GM21447 (cell line): ENCODE measurements around the gene CSMD2.
A peak's percentile ranks its signal among the peaks of the same experiment; 100 is the strongest.

ENCODE experiments used
- ATAC-seq: cut with Tn5 transposase; IDR thresholded peaks from one replicate; pipeline ENCODE4 v1.9.1; 2021; ENCODE audit not compliant: unreplicated experiment

CSMD2 gene

DNA sequence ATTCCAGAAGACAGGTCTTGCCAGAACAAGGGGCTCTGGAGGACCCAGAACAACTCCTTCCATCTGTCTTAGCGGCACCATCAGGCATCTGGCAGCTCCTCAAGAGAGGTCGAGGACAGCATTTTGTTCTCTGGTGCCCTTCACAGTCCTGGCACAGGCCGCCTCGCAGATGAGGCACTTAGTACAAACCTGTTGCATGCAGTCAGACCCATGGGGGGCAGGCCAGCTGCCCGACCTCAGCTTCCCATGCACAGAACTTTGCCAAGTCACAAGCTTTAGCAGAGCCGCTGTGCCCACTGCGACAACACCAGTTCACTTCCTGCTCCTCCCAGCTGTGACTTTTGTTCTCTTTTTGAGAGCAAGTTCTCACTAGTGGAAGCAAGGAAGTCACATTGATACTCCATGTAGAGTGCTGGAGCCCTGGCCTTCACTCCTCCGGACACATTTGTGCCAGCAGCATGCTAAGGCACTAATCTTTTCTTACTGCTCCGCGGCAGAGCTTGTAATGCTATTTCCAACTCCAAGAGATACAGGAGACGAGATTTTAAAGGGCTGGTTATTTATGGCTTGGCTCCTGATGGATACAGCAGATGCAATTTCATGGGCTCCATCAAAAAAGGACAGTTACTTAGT is 256.6 kb downstream of the CSMD2 start:
- ATAC-seq: no peak

DNA sequence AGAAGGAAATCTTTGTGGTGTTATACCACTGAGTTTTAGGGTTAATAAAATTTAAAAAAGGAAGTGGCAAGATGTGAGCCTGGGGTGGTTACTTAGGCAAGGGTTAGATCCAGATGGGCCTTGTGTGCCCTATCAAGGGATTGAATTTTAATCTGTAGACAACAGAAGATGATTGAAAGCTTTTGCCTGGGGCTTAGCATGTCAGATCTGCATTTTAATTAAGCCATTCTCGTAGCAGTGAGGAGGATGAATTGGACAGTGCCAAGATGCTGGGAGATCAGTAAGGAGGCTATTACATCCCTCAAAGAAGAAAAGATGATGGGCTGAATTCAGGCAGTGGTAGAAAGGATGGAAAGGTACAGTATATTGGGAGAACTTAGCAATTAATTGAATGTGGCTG is 258.9 kb downstream of the CSMD2 start:
- no peak for ATAC-seq

DNA sequence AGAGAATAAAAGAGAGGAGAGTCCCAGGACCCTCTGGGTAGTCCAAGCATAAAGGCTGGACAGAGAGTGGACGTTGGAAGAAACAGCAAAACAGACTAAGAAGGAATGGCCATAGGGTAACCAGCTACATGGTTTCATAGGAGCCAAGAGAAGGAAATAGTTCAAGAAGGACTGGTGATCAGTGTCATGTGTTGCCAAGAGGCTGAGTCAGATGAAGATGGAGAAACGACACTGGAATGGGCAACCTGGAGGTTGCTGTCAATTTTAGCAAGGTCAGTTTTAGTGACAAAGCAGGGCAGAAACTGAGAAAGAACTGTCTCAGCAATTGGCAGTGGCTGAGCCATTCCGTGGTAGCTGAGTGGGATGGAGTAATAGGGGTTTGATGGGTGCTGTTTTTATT is 259.8 kb downstream of the CSMD2 start:
- ATAC-seq: no peak

DNA sequence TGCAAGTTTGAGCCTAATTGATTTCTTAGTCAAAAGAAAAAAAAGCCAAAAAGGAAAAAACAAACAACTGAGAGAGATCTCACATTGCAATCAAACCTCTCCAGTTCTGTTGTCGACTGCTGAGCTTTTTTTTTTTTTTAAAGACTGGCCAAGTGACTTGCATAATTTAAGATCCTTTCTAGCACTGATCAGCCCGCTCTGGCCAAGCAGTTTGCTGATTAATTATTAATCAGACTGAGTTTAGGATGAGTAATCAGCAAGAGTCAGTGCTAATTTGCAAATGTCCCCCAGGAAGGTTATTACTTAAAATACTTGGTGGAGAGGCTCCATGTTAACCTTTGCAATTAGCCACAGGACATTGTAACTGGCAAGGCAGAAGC is 261.8 kb downstream of the CSMD2 start:
- ATAC-seq: peak; percentile 47

DNA sequence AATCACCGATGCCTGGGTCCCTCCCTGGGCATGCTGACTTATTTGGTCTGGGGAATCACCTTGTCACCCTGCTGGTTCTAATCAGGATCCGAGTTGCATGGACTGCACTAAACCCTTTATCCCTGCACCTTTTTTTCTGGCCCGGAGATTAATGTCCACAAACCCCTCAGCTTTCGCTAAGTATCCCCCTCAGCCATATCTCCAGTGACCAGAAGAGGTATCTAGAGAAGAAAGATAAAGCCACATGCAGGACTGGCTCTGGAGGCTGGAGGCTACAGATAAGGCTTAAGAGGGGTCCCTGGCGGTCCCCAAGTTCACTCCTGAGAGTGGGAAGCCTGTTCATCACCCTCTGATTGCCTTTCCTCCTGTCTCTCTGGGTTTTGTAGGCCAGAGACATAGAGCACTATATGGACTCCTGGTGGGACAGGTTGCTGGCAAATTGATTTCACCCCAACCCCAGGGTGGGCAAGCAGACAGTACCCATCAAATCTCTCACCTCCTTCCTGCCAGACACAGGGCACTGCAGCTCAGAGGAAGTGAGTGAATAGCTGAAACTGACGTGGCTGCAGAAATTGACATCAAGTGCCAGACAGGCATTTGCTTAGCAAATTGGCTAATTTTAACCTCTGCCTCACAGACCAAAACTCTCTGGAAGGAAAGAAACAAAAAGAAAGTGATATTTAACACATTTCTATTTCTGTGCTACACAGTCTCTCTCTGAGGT is 262.4 kb downstream of the CSMD2 start:
- peak; percentile 89 for ATAC-seq

DNA sequence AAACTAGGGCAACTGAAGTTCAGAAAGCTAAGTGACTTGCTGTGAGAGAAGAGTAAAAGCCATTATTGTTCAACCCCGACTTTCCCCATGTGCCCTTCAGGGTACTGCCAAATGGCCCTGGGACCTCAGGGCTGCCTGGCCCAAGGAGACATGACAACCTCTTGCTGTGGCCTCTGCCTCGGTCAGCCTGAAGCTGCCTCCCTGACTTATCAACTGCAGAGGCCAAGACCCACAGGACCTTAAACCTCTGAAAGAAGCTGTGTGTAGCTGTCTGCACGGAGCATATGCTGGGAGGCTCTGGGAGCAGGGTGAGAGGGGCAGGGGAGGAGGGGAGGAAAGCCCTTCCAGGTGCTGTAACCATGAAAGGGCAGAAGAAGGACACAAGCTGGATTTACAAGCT is 265.3 kb downstream of the CSMD2 start:
- no peak for ATAC-seq

DNA sequence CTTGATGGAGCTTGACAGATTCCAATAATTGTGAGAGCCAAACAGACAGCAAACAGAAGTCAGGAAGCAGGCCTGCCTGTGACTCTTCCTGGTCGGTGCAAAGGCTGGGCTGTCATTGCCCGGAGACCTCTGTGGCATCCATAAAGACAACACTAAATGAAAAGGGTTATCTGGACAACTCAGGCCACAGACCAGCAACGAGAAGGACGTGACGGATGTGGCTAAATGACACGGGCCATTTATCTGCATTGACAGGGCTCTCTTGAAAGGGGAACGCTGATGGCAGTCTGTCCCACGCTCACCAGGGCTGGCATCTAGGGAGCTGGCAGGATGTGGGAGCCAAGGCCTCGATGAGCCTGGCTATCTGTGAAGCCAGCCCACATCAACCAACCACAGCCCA is 266.1 kb downstream of the CSMD2 start:
- no peak for ATAC-seq

DNA sequence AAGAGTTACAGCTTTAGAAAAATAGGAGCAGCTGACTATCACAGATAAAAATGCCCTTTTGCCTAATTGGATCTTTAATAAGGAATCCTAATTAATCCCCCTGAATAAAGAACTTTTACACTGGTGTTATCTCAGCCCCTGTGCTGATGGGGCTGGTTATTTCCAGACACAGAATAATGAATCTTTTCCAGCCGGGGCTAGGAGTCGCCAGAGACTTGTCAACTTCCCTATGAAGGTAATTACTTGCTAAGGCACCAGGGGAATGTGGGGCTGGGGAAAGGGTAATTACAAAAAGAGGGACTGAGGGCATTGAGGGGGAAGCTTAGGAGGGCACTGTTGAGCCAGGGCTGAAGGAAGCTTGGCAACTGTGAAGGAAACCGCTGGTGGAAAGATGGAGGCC is 266.6 kb downstream of the CSMD2 start:
- ATAC-seq: no peak

DNA sequence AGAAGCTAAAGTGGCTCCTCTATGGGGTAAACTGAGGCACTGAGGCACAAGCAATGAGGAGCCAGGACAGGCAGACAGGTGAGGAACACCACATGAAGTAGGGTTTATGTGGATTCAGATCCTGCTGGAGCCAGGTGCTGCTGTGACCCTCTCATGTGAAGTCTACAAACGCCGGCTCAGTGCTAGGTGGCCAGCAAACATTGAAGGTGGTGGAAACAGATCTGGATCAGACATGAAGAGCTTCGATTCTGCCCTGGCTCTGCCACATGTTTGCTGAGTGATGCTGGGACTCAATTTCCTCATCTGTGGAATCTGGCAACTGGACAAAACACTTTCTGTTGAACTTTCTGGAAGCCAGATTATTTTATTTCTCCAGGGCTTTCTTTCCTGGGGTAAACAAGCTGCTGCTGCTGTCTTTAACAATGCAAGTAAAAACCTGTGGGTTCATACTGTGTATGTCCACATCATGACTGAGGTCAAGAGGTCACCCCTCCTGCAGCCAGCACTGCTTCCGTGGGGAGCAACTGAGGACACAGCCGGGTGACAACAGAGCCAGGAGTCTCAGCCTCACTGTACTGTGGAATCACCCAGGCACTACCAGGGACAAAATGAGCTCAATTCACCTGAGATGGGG is 267.8 kb downstream of the CSMD2 start:
- ATAC-seq: no peak

DNA sequence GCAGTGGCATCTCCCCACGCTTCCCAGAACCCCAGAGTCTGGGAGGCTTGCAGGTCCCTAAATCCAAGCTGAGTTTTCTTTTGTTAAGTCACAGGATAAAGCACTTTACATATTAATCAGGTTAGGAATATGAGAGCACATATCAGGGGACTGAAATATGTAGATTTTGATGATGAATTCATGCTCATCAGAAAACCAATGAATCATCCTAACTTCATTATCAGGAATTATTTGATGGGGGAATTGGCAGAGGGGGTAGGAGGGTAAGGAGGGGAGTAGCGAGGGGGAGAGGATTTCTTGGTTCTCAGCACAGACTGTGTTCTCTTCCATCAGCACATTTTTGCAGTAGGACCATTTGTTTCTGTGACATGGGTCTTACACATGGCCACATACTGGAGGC is 269.1 kb downstream of the CSMD2 start:
- no peak for ATAC-seq

DNA sequence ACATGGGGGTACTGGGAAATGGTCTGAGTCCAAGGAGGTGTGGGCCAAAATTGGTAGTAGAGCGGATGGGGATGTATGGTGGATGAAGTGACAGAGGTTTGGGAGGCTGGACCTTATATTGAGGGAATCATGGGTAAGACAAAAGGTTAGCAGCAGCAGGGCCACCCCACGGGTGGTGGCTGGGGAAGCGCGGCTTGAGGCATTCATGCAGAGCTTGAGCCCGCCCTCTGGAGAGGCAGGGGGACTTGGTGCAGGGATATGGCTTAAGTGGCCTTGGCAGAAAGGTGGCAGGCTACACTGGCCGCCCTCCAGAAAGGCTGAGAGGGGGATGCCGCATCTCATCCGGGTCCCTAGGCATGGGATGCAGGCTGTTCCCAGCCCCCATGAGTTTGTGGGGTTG is 269.6 kb downstream of the CSMD2 start:
- no peak for ATAC-seq

DNA sequence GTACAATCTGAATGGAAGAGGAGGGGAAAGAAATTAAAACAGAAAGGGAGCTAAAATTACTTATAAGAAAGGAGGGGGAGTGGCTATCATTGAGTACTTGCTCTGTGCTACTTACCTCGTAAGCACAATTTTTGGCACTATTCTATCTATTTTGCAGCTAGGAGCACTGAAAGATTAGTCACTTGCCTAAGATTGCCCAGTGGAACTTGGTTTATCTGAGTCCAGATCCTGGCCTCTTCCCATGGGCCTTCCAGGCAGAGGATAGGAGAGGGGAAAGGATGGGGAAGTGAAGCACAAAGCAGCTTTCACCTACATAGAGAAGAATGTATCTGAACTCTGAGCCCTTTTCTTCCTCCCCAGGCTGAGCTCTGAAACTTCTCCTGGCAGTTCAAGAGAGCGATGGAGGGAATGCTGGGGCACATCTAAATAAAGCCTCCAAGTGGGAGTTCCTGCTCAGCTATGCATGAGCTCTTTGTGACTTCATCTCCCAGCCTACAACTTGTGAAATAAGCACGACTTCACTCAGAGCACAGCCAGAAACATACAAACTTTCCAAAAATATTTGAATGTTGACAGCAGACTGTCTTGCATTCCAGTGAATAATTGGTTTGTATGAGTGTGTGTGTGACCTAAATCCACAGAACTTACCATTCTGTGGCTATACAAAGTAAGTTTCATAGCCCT is 271.7 kb downstream of the CSMD2 start:
- no peak for ATAC-seq

DNA sequence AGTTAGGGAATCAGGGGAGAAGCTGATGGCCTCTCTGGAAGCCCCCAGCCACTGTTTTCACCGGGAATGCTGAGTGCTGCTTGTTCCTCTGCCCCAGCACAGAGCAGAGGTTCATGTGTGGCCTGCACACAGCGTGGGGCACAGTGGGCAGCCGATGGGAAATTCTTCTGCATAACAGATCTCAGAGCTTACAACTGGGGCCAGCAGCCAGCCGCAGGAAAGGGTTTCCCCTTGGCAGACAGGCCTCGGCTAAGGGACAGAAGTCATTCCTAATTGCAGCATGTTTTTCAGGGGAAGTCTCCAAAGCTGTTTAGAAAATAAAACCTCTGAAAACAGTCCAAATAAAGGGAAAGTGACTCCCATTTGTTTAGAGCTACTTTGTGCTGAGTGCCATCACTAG is 278.5 kb downstream of the CSMD2 start:
- no peak for ATAC-seq

DNA sequence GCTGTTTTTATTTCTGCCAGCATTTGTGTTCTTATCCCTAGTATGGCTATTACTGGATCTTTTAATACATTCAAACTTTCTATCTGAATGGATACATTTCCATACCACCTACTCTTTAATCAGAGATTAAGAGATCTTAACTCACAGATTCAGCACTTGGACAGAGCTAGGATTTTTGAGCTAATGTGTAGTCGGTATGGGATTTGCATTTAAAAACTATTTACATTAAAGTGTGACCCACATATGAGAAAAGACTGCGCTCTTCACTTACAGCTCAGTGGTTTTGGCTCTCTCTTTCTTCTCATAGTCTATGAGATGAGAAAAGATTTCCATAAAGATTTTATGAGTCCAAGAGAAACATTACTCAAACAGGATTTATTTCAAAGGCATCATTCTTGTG is 284.7 kb downstream of the CSMD2 start:
- ATAC-seq: no peak

DNA sequence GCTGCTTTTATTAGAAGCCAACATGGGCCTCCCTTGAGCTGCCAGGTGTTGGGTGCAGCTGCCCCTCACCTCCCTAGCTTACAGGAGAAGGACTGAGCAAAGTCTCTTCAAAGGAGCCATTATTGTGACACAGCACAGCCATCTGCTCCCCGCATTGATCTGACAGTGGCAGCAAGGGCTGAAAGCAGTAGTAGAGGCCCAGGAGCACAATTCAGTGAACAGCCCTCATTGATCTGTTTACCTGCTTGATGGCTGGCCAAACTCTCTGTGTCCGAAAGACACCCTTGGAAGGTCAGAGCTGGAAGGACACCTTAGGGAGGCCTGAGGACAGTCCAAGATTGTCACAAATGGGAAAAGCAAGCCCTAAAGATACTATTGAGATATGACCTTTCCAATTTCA is 286.6 kb downstream of the CSMD2 start:
- ATAC-seq: no peak

DNA sequence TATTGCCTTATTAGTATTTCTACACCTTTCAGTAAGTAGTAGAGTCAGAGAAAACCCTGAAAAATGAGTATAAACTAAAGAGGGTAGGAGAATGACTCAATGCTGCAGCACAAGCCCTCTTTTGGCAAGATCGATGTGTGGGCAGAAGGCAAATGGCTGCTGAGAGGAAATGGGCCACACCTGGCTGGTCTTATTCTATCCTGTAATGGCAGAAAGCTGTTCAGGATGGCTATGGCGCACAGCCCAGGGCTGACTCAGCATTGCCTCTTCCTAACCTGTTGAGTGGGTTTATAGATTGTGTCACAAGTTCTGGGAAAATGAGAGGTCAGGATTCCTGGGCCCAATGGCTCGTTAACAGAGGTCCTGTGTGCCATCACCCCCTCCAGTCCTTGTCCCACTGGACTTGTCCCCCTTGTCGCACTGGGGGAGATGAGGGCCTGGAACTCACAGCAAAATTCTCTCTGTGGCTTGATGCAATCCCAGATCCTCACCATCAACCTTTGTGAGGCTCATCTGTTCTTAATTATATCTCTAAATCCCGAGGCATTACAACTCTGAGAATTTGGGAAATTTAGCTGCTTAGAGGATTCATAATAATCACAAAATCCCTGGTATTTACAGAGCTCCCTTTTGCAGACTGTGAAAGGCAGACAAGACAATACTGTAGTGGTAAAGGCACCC is 287.9 kb downstream of the CSMD2 start:
- no peak for ATAC-seq

DNA sequence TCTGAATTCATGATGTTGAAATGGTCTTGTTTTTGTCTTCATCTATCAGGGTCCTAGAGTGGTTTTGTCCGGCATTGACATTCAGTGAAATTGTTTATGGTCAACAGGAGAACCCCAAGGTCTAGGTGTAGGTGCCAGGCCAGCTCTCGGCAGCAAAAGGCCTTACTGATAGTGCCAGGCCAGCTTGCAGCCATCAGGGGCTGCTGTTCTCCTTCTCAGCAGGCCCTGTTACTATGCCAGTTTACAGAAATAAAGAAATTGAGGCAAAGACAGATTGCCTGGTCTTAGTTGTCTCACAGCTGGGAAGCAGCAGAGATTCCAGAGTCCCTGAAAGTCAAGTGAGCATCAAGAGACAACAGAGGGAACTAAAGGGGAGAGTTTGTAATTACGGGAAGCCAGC is 289.2 kb downstream of the CSMD2 start:
- ATAC-seq: no peak

DNA sequence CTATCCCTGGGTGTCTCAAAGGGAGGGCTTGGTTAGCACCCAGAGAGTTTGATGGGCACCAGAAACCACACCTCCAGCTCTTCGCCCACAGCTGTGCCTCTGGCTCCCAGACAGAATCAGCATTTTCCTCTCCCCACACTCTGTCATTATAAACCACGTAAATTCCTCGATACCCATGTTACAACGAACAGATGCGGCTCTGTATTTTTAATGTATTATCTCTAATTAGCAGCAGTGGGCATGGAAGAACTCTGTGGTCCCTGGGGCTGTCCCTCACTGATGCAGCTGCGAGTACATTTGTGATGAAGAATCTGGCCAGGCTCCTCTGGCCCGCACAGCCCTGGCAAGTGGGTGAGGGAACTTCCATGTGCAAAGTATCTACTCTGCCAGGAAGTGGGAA is 290.4 kb downstream of the CSMD2 start:
- no peak for ATAC-seq

DNA sequence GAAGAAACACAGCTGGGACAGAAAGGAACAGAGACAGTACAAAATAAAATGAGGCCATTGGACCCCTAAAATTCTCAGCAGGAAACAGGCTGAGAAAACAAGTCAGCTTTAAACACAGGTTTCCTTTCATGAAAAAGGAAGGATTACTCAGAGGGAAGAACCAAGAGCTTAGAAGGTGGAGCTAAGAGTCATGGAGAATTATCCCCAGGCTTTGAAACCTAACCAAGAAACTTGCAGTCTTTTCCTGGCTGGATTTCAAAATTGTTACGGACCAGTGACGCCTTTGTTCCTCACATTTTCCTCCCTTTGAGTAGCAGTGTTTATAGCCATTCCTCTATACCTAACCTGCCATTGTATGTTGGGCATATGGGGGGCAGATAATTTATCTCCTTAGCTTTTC is 292.3 kb downstream of the CSMD2 start:
- no peak for ATAC-seq

DNA sequence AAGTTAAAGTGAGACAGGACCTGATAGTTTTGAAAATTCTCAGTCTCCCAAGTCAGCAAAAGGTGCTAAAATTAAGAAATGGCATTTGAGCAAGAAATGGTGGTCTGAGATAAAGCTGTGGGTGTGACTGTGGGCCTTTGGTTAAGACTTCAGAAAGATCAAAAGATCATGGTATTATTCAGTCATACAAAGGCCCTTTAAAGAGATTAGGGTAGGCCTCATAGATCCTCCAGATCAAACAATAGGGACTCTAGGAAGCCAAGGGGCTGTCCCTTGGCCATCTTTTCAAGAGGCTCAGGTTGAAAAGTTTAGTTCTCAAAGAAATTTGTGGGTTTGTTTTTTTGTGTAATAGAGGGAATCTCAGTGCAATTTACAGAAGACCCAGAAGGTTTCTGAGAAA is 292.8 kb downstream of the CSMD2 start:
- ATAC-seq: no peak

DNA sequence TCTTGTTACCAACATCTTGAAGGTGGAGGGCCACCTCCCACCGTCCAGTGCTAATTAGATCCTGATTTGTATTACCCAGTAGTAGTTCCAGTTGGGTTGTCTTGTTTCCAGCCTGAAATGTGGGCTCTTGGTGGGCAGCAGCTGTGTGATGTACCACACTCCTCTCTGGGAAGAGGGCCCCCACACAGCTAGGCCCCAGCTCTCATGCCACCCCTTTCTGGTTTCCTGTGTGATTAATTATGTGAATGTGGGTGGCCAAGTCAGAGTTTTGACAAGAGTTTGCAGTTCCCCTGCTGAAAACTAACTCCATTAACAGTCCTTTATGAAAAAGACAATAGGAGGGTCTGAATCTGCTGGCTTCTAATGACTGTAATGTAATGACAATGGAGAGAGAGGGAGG is 297.3 kb downstream of the CSMD2 start:
- no peak for ATAC-seq
